Measurements from ENCODE around the gene PTP4A2.

Gene PTP4A2

GRCh38 chr1:31883357-31883942, 54.7 kb downstream of the PTP4A2 start:
- DNase-seq: no peak

- no peak for DNase-seq
These were observed 56.5 kb downstream of the PTP4A2 start for GRCh38 chr1:31881688-31882000.

GRCh38 chr1:31880957-31881687, 57.0 kb downstream of the PTP4A2 start:
- peak; percentile 61 for DNase-seq

- DNase-seq: no peak
These were observed 58.1 kb downstream of the PTP4A2 start for GRCh38 chr1:31879981-31880608.

GRCh38 chr1:31878058-31878457, 60.1 kb downstream of the PTP4A2 start:
- no peak for DNase-seq

- no peak for DNase-seq
These were observed 60.6 kb downstream of the PTP4A2 start for GRCh38 chr1:31877544-31877943.

GRCh38 chr1:31875636-31876236, 62.4 kb downstream of the PTP4A2 start:
- DNase-seq: no peak

- no peak for DNase-seq
These were observed 63.2 kb downstream of the PTP4A2 start for GRCh38 chr1:31874942-31875341.

GRCh38 chr1:31872658-31873636, 65.2 kb downstream of the PTP4A2 start:
- DNase-seq: no peak

- no peak for DNase-seq
These were observed 66.5 kb downstream of the PTP4A2 start for GRCh38 chr1:31871703-31872102.

- no peak for DNase-seq
These were observed 68.0 kb downstream of the PTP4A2 start for GRCh38 chr1:31870086-31870736.

- no peak for DNase-seq
These were observed 68.7 kb downstream of the PTP4A2 start for GRCh38 chr1:31869449-31869848.

GRCh38 chr1:31868862-31869261, 69.3 kb downstream of the PTP4A2 start:
- DNase-seq: no peak

- no peak for DNase-seq
These were observed 70.6 kb downstream of the PTP4A2 start for GRCh38 chr1:31867546-31867945.

- peak; percentile 48 for DNase-seq
These were observed 71.6 kb downstream of the PTP4A2 start for GRCh38 chr1:31866450-31867032.

- DNase-seq: no peak
These were observed 72.3 kb downstream of the PTP4A2 start for GRCh38 chr1:31865728-31866449.

- DNase-seq: no peak
These were observed 76.1 kb downstream of the PTP4A2 start for GRCh38 chr1:31862071-31862470.

GRCh38 chr1:31861346-31861745, 76.8 kb downstream of the PTP4A2 start:
- DNase-seq: no peak

- DNase-seq: no peak
These were observed 77.6 kb downstream of the PTP4A2 start for GRCh38 chr1:31860581-31860980.

GRCh38 chr1:31859719-31860118, 78.4 kb downstream of the PTP4A2 start:
- DNase-seq: no peak

GRCh38 chr1:31859044-31859443, 79.1 kb downstream of the PTP4A2 start:
- DNase-seq: no peak
